HG03565 (cell line): ENCODE measurements around the gene DDX19B.
"Not testable (repeated sequence)": the region's sequence is repeated elsewhere in the genome, so short reads cannot be mapped to it uniquely, and the experiment has no call there.

Source experiments
- ATAC-seq: cut with Tn5 transposase; IDR thresholded peaks from one replicate; pipeline ENCODE4 v1.9.1; 2021; ENCODE audit warnings: mild to moderate bottlenecking, moderate library complexity; ENCODE audit not compliant: unreplicated experiment

The DDX19B gene

DNA sequence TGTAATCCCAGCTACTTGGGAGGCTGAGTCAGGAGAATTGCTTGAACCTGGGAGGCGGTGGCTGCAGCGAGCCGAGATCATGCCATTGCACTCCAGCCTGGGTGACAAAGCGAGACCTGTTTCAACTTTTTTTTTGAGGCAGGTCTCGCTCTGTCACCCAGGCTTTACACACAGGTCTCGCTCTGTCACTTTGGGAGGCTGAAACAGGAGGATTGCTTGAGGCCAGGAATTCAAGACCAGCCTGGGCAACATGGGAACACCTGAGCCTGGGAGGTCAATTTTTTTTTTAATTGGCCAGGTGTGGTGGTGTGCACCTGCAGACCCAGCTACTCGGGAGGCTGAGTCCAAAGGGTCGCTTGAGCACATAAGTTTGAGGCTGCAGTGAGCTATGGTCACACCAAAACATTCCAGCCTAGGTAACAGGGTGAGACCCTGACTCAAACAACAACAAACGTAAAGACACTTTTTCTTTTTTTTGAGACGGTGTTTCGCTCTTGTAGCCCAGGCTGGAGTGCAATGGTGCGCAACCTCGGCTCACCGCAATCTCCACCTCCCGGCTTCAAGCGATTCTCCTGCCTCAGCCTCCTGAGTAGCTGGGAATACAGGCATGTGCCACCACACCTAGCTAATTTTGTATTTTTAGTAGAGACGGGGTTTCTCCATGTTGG lies 11.5 kb upstream of the DDX19B start:
- ATAC-seq, result not testable (repeated sequence)

DNA sequence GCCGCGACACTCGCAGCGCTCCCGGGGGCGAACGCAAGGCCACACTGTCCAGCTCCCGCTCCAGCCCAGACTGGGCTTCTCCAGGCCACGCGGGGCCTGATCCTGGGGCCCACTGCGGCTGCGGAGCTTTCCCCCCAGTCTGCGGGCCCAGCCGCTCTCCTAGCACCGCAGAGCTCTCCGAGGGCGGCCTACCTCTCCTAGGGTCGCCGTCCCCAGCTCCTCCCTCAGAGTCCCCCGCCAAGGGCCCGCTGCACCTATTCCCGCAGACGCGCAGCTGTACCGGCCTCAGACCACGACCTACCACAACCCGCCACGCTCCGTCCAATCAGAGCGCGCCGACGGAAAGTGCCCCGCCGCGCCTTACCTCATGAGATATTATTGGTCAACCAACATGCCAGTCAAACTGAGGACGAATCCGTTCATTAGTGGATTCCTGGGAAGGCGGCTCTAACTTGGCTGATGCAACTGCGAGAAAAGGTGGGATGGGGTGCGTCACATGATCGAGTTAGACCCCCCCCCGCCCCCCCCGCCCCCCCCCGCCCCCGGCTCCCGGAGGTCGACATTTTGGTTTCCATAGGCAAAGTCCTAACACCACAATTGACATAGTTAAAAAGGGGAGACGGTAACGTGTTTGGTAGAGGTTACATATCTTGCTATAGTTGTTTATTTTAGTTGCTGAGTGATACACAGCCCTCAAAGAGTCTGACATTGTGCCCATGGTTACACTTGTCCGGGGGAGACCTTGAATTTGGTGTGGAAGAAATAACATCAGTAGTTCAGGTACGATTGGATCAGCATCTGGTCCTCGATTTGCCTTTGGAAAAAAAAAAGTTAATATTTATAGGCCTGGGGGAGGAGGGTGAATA lies 9.5 kb upstream of the DDX19B start, which contains the start of gene AARS1:
AARS1 (minus strand) TSS at position 278 of the 866 bp plus-strand sequence. CDS start 6,743 bp downstream, outside the sequence.
- ATAC-seq, result peak; percentile 95

DNA sequence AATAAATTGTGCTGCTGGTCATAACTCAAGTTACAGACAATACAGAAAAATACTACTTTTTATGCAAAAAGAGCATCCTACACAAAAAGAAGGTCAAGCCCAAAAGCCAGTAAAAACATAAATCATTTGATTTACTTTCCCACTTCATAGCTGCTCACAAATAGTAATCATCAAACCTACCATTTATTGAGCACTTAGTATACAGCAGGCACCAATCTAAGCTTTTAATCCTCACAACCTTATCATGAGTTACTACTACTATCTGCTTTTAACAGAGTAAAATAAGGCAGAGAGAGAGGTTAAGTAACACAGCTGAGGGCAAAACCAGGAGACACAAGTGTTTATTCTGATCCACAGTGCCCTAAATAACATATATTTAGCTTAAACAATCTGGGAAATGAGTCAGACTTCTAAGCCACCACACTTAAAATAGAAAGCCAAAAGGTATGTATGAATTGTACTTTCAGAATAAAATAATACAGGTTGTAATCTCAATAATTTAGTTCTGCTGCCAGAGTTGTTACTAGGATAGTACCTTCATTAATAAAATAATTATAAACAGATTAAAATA lies 8.0 kb upstream of the DDX19B start:
- no peak for ATAC-seq

DNA sequence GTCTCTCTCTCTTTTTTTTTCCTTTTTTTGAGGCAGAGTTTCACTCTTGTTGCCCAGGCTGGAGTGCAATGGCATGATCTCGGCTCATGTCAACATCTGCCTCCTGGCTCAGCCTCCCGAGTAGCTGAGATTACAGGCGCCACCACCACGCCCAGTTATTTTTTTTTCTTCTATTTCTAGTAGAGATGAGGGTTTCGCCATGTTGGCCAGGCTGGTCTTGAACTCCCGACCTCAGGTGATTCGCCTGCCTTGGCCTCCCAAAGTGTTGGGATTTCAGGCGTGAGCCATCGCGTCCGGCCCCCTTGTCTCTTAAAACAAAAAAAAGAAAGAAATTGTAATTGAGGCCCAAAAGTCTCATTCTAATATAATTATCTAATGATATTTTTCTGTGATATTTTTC lies 6.8 kb upstream of the DDX19B start:
- not testable (repeated sequence) for ATAC-seq

DNA sequence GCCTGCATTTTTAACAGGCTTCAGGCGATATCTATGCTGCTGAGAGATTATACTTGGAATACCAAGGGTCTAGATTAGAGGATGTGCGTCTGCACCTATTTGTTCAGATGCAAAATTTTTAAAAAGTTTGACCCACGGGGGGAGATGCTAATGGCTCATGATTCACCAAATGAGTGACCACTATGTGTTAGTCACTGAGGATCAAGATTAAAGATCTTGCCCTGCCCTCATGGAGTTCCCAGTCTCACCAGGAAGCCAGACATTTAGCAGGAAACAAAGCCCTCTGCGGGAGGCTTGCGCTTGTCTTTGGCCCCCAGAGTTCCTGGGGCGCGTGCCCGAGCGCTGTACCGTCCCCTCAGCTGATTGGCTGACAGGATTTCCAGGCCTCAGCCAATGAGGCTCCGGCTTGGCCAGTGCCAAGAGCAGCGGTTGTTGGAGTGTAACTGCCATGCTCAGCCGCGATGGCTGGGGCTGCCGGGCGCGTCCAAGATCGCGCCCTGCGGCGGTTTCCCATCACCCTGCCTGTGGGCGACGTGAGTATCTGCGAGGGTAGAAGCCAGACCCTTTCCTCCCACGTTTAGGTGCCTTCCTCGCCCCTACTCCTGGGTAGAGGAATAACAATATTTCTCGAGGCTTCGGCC lies 4.5 kb upstream of the DDX19B start:
- ATAC-seq, result no peak

DNA sequence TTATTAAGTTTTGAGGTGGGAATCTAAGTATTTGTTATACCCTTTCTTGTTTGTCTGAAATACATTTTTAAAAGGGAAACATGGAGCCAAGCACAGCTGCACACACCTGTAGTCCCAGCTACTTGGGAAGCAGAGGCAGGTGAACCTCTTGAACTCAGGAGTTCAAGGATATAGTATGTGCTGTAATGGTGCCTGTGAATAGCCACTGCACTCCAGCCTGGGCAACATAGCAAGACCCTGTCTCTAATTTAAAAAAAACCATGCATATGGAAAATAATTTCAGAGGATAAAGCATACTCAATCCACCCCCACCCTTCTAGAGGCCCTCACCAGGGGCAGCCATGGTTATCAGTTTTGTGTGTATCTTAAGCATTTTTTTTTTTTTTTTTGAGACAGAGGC lies 3.4 kb upstream of the DDX19B start:
- ATAC-seq, result no peak

DNA sequence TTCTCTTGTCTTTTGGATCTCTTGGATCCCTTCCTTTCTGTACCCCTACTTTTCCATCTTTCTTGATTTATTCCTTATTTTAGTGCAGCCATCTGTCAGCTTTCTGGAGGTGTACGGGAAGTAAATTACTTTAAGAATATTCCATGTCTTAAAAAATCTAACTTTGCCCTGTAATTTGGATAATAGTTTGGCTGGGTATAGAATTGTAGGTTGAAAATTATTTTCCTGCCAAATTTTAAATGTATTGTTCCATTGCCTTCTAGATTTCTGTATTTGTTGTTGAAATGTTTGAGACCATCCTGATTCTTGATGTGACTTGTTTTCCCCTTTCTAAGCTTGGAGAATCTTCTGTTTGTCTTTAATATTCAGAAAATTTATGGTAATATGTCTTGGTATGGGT lies 2.1 kb downstream of the DDX19B start:
- ATAC-seq, result no peak

DNA sequence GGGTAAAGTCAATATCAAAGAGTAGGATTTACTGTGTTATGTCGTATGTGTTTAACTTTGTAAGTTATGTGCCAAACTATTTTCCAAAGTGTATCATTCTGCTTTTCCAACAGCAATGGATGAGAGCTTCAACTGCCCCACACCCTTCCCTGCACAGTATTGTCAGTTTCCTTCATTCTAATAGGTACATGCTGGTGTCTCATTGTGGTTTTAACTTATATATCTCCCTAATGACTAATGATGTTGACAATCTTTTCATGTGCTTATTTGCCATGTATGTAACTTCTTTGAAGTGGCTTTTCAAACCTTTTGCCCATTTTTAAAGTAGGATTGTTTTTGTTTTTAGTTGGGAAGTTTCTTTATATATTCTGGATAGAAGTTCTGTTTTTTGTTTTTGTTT lies 3.8 kb downstream of the DDX19B start:
- no peak for ATAC-seq

DNA sequence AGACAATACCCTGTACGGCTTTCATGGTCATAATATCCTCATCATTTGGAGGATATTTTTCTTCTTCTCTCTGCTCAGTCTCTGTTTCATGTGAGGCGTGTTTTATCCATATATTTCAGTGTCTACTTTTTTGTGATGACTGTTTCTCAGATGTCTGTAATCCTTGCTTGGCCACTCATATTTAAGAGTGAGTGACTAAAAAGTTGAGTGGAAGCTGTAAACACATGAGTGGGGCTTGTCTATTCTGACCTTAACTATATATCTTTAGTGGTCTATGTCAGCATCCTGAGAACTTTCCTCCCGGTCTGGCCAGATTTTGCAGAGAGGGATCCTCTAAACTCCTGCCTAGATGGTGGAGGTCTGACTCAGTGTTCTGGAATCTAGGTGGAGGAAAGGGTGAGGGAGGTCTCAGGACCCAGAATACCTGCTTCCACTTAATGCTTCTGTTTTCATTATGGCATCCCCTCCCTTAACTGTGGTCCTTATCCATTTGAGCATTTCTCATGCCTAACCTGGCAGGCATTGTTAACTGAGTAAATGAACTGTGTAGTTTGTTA lies 6.0 kb downstream of the DDX19B start:
- no peak for ATAC-seq

DNA sequence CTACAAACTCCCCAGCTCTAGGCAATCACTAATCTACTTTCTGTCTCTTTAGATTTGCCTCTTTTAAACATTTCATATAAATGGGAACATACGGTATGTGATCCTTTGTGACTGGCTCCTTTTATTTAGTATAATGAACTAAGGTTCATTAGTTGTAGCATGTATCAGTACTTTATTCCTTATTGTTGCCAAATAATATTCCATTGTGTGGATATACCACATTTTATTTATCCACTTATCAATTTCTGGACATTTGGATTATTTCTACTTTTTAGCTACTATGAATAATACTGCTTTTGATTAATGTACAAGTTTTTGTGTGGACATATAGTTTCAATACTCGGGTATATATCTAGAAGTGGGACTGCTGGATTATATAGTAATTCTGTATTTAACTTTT lies 7.9 kb downstream of the DDX19B start:
- no peak for ATAC-seq

DNA sequence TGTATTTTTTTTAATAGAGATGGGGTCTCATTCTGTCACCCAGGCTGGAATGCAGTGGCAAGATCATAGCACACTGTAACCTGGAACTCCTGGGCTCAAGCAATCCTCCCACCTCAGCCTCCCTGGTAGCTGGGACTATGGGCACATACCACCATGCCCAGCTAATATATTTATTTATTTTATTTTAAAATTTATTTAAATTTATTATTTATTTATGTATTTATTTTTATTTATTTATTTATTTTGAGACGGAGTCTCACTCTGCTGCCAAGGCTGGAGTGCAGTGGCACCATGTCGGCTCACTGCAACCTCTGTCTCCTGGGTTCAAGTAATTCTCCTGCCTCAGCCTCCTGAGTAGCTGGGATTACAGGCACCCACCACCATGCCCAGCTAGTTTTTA lies 8.7 kb downstream of the DDX19B start:
- ATAC-seq, result not testable (repeated sequence)

DNA sequence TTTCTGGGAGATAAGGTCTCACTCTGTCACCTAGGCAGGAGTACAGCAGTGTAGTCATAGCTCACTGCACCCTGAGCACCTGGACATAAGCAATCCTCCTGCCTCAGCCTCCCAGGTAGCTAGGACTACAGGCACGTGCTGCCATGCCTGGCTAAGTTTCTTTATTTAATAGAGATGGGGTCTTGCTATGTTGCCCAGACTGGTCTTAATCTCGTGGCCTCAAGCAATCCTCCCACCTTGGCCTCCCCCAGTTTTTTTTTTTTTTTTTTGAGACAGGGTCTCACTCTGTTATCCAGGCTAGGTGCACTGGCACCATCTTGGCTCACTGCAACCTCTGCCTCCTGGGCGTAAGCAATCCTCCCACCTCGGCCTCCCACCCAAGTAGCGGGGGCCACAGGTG lies 21.1 kb downstream of the DDX19B start:
- no peak for ATAC-seq

DNA sequence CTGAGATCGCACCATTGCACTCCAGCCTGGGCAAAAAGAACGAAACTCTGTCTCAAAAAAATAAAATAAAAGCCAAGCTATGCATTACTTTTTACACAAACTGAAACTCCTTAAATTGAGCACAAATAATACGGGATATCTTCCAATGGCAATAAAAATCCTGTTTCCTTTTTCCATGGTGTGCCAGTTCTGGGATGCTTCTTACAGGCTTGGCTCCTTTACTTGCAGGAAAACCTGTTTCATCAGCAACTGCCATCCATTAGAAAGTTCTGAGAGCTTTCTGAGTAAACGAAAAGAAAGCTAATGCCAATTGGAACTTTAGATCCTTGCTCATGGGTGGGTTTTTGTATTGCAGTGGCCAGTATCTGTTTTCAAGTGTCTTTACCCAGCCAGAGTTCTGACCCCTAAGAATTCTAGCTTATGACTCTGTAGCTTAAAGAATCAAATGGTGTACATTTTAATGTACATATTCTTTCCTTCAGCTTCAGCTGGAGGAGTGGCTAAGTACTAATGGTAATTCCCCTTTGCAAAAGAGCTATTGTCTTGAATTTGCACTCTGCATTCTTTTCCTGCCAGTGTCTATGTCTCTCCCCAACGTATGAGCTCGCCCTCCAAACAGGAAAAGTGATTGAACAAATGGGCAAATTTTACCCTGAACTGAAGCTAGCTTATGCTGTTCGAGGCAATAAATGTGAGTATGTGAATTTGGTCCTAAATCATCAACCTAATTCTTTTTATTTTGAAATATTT lies 26.2 kb downstream of the DDX19B start:
- no peak for ATAC-seq

DNA sequence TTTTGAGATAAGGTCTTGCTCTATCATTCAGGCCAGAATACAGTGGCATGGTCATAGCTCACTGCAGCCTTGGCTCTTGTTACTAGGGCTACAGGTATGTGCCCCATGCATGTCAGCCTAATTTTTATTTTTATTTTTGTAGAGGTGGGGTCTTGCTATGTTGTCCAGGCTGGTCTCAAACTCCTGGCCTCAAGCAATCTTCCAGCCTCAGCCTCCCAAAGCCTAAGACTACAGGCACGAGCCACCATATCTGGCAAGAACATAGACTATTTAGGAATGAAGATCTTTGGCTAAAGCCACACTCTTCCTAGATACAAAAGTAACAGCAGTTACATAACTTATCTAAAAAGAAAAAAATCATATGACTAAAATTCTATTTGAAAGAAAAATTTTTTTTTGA lies 32.1 kb downstream of the DDX19B start:
- no peak for ATAC-seq

DNA sequence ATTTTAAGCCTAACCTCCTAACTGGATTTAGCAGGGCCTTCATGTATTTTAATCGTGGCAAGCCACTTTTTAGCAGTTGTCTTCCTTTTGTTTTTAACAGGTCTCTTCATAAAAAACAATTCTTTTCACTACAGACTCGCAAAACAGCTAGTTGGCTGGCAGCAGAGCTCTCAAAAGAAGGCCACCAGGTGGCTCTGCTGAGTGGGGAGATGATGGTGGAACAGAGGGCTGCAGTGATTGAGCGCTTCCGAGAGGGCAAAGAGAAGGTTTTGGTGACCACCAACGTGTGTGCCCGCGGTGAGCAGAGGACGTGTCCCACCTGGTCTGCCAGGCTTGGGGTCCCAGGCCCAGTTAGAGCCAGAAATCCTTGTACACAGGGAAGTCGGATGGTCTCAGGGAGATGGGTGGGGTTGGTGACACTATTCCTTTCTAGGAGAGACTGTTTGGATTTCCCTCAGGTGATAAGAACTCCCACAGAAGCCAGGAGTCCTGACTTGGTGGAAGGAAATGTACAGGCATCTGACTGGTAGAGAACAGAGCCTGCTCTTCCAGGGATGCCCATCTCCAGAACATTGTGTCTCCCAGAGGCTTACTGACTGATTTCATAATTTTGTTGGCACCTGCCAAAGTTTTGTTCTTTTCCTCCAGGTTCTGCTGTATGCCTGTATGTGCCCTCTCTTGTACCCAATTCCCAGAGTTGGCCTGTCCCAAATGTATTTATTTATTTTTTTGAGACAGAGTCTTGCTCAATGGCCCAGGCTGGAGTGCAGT lies 32.8 kb downstream of the DDX19B start:
- no peak for ATAC-seq

DNA sequence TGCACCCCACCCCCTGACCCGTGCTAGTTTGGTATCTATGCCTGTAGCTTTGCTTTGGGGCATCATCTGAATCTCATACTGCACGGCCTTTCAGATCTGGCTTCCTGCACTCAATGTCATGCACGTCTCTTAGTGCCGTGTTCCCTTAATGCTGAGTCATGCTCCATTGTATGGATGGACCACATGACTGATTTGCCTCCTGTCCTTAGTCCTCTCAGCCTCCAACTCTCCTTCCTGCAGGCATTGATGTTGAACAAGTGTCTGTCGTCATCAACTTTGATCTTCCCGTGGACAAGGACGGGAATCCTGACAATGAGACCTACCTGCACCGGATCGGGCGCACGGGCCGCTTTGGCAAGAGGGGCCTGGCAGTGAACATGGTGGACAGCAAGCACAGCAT lies 33.7 kb downstream of the DDX19B start:
- not testable (repeated sequence) for ATAC-seq

DNA sequence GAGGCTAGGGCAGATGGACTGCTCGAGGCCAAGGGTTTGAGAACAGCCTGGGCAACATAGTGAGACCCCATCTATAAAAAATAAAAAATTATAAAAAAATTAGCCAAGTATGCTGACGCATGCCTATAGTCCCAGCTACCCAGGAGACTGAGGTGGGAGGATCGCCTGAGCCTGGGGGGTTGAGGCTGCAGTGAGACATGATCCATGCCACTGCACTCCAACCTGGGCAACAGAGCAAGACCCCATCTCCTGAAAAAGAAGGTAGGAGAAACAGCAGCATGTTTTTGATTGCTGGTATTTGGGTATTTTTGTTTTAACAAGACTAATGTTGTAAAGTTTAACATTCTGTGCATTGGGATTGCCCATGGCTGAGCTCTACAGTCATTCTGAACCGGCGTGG lies 38.8 kb downstream of the DDX19B start:
- no peak for ATAC-seq

DNA sequence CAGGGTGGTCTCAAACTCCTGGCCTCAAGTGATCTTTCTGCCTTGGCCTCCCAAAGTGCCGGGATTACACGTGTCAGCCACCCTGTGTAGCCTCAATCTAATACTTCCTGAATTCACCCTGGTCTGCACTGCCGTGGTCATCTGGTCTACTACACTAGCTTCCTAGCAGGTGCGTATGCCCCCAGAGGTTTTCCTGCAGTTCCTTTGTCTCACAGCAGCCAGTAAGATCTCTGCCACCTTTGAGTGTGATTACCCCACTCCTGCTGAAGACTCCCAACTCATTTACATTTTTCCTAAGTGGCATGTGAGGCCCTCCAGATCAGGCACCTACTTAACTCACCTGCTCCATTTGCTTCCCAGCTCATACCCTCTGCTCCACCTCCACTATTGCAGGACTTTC lies 42.6 kb downstream of the DDX19B start:
- ATAC-seq, result no peak

DNA sequence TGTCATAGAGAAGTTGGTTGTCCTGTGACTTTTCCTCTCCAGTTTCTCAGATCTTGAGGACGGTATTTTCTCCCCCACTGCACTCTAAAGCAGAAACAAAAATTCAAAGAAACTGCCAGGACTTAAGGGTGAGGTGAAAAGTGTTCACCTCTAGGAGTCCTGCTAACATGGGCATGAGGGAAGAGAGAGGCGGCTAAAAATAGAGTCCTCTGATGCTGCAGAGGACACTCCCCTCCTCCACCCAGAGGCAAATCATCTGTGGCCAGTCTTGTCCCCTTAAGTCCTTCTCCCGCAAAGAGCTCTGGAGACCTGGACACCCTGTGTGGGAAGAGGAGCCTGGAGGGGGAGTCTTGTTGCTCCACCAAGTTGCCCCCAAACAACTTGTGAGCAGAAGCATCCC lies 43.0 kb downstream of the DDX19B start:
- no peak for ATAC-seq

DNA sequence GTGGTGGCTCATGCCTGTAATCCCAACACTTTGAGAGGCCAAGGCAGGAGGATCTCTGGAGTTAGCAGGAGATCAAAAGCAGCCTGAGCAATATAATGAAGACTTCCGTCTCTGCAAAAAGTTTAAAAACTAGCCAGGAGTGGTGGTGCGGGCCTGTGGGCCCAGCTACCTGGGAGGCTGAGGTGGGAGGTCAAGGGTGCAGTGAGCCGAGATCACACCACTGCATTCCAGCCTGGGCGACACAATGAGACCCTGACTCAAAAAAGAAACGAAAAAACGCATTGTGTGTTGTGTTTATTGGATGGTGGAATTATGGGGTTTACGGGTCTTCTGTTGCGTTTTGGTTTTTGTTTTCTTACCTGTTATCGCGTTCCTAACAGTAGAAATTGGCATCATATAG lies 46.9 kb downstream of the DDX19B start:
- no peak for ATAC-seq
